ENCODE measurements around the gene MYBPC1. TPM values are rescaled to one million over a fixed set of nuclear protein-coding genes. Genes with fewer than 3 reads are reported as not detected.

The MYBPC1 gene
- total and polyA plus RNA-seq, 9 of the 15 experiments (the other 6 are each of a cell fraction or from before 2014, with no cell fraction given): not detected

- intact Hi-C loops (cut with micrococcal nuclease) (loop anchor here (10.0 kb wide), 2 partner anchors 159 to 261 kb away; partner anchors contain the start of gene GNPTAB), in situ Hi-C loops (cut with MboI) (no loop called here)
- DNase-seq (ENCODE audit: extremely low read depth in 1 of 4, low spot score in 3 of 4) (no peak), ATAC-seq (no peak), FAIRE-seq (no peak)
- H3K4me3 ChIP-seq: no peak overlapping the region
- no peak overlapping the region for H3K27ac ChIP-seq (ENCODE audit: extremely low read depth, low read depth, low read length)
- no peak overlapping the region for H3K9ac ChIP-seq (ENCODE audit: insufficient read depth in 1 of 2, low read depth in 2 of 2, low read length in 2 of 2)
- no peaks in the 10 kb centered on the region for H3K9me3 ChIP-seq (replicated peaks; ENCODE audit: control insufficient read depth, insufficient read depth, low read depth, low read length)
- CTCF ChIA-PET (ENCODE audit: low intra/inter-chr PET ratio): no interaction called here
- H3K27me3 ChIP-seq (ENCODE audit: control insufficient read depth in 2 of 2, insufficient read depth in 2 of 2, low read length in 2 of 2): peaks cover 0 to 8% of the 10 kb centered on the region in 2 experiments; a peak in 4 of 5 replicates
- H3K4me1 ChIP-seq (replicated peaks in 1 of 2; ENCODE audit: control insufficient read depth in 2 of 2, insufficient read depth in 2 of 2, low read length in 2 of 2): no peaks in the 10 kb centered on the region
- no peaks in the 10 kb centered on the region for H4K20me1 ChIP-seq (replicated peaks; ENCODE audit: control insufficient read depth, insufficient read depth, low read length)
- no peak overlapping the region for H3K4me2 ChIP-seq (ENCODE audit: insufficient read depth, low read length)
- H3K9me1 ChIP-seq (ENCODE audit: control insufficient read depth, insufficient read depth, low read length): no peaks in the 10 kb centered on the region
- POLR2A ChIA-PET: no interaction called here
- no peak for TF ChIP-seq ERF (CRISPR knock-in tag; IDR thresholded peaks at IDR 0.05)
- no peak for TF ChIP-seq ZNF165 (CRISPR knock-in tag; IDR thresholded peaks at IDR 0.05; ENCODE audit: borderline replicate concordance)
- no peak for TF ChIP-seq KLF6 (CRISPR knock-in tag; IDR thresholded peaks at IDR 0.05; ENCODE audit: borderline replicate concordance)
- TF ChIP-seq HMGXB4 (CRISPR knock-in tag; IDR thresholded peaks at IDR 0.05): no peak
- no peak for TF ChIP-seq PTRF (tag; IDR thresholded peaks at IDR 0.05)
- TF ChIP-seq NCOR1 (IDR thresholded peaks at IDR 0.05): no peak
- TF ChIP-seq TEAD4 (IDR thresholded peaks at IDR 0.05; ENCODE audit: low read length): no peak
- TF ChIP-seq TEAD4 (CRISPR knock-in tag; IDR thresholded peaks at IDR 0.05; ENCODE audit: borderline replicate concordance): no peak
- TF ChIP-seq CREB3L1 (IDR thresholded peaks at IDR 0.05; ENCODE audit: borderline replicate concordance, low read depth): no peak
- TF ChIP-seq TCF7L2 (IDR thresholded peaks at IDR 0.05; ENCODE audit: low read depth, low read length): no peak
- no peak for TF ChIP-seq TSC22D4 (tag; IDR thresholded peaks at IDR 0.05)
- no peak for TF ChIP-seq ZNF780A (CRISPR knock-in tag; IDR thresholded peaks at IDR 0.05)
- no peak for TF ChIP-seq STAT5B (CRISPR knock-in tag; IDR thresholded peaks at IDR 0.05)
- no peak for TF ChIP-seq SNAPC5 (CRISPR knock-in tag; IDR thresholded peaks at IDR 0.05)
- no peak for TF ChIP-seq HLTF (IDR thresholded peaks at IDR 0.05)
- no peak for TF ChIP-seq FOXO4 (CRISPR knock-in tag; IDR thresholded peaks at IDR 0.05)
- no peak for TF ChIP-seq ARHGAP35 (IDR thresholded peaks at IDR 0.05; ENCODE audit: partially characterized antibody)
- no peak for TF ChIP-seq SUPT5H (IDR thresholded peaks at IDR 0.05)
- TF ChIP-seq ZNF175 (CRISPR knock-in tag; IDR thresholded peaks at IDR 0.05; ENCODE audit: low read depth): no peak
- no peak for TF ChIP-seq MLX (CRISPR knock-in tag; conservative IDR thresholded peaks at IDR 0.05)
- no peaks in the 10 kb centered on the region for H3K79me2 ChIP-seq (ENCODE audit: control insufficient read depth, insufficient read depth, low read length)
- no peaks in the 10 kb centered on the region for H3K36me3 ChIP-seq (ENCODE audit: control insufficient read depth, insufficient read depth, low read length)
- WGBS (ENCODE audit: insufficient coverage, low coverage, missing lambda C conversion rate): 0% methylated on average over 1 of the region's 1 CpG
- no peak overlapping the region for H2AFZ ChIP-seq (ENCODE audit: low read depth, low read length)
- no TSS peak for BruUV-seq (replicated peaks)
Observed at GRCh38 chr12:101573743-101574142, 21.0 kb upstream of the MYBPC1 start.

Measured in K562 (cell line).